H9 (cell line): Measurements from ENCODE around the gene TCEA2. TPM values are rescaled to one million over a fixed set of nuclear protein-coding genes. Genes with fewer than 3 reads are reported as not detected.

Experiments
- DNase-seq: peaks from one replicate; pipeline ENCODE4 v3.0.0-alpha.2; 2017
- H2AFZ ChIP-seq: one replicate; pipeline ENCODE4 v1.6.1; 2013; ENCODE audit warnings: mild to moderate bottlenecking, low read length, control low read depth, moderate library complexity
- H2AK5ac ChIP-seq: 2 replicates; pipeline ENCODE4 v1.6.1; 2013; ENCODE audit warnings: low read length, control low read depth, mixed read lengths; ENCODE audit not compliant: insufficient read length
- H2BK120ac ChIP-seq: one replicate; pipeline ENCODE4 v1.6.1; 2013; ENCODE audit warnings: low read depth, mild to moderate bottlenecking, low read length, control low read depth, inconsistent platforms; ENCODE audit not compliant: poor library complexity, severe bottlenecking
- H2BK12ac ChIP-seq: 2 replicates; pipeline ENCODE4 v1.6.1; 2013; ENCODE audit warnings: low read length, control low read depth, mixed read lengths, low read depth; ENCODE audit not compliant: insufficient read length
- H2BK15ac ChIP-seq: 2 replicates; pipeline ENCODE4 v1.6.1; 2013; ENCODE audit warnings: low read depth, low read length, control low read depth
- H2BK20ac ChIP-seq: one replicate; pipeline ENCODE4 v1.6.1; 2013; ENCODE audit warnings: low read depth, mild to moderate bottlenecking, low read length, control low read depth, inconsistent platforms; ENCODE audit not compliant: poor library complexity, severe bottlenecking
- H2BK5ac ChIP-seq: 2 replicates; pipeline ENCODE4 v1.6.1; 2013; ENCODE audit warnings: low read length, control low read depth, mixed read lengths; ENCODE audit not compliant: insufficient read length
- H3K14ac ChIP-seq: 2 replicates; pipeline ENCODE4 v1.6.1; 2013; ENCODE audit warnings: low read length, control low read depth; ENCODE audit not compliant: insufficient read depth
- H3K18ac ChIP-seq: 2 replicates; pipeline ENCODE4 v1.6.1; 2013; ENCODE audit warnings: low read depth, mild to moderate bottlenecking, mixed read lengths, low read length, control low read depth; ENCODE audit not compliant: insufficient read length
- H3K23ac ChIP-seq: 2 replicates; pipeline ENCODE4 v1.6.1; 2013; ENCODE audit warnings: low read length, control low read depth, mixed read lengths, low read depth; ENCODE audit not compliant: insufficient read length
- H3K23me2 ChIP-seq: 2 replicates; pipeline ENCODE4 v1.6.1; 2013; ENCODE audit warnings: low read depth, mild to moderate bottlenecking, mixed read lengths, low read length, control low read depth; ENCODE audit not compliant: insufficient read length, poor library complexity, severe bottlenecking
- H3K27ac ChIP-seq: 2 replicates; pipeline ENCODE4 v1.5.1; 2013; ENCODE audit warnings: low read length, control low read depth, mixed read lengths, low read depth; ENCODE audit not compliant: insufficient read length
- H3K27me3 ChIP-seq: 2 replicates; pipeline ENCODE4 v1.6.1; 2013; ENCODE audit warnings: low read length, control low read depth, inconsistent platforms; ENCODE audit not compliant: insufficient read depth
- H3K4ac ChIP-seq: 2 replicates; pipeline ENCODE4 v1.6.1; 2013; ENCODE audit warnings: low read depth, mild to moderate bottlenecking, control low read depth, inconsistent platforms, low read length, moderate library complexity
- H3K4me1 ChIP-seq: 2 replicates; pipeline ENCODE4 v1.6.1; 2013; ENCODE audit warnings: low read length, control low read depth, inconsistent platforms; ENCODE audit not compliant: insufficient read depth
- H3K4me2 ChIP-seq: 2 replicates; pipeline ENCODE4 v1.6.1; 2013; ENCODE audit warnings: low read length, control low read depth, mixed read lengths; ENCODE audit not compliant: insufficient read length, insufficient read depth
- H3K56ac ChIP-seq: 2 replicates; pipeline ENCODE4 v1.6.1; 2013; ENCODE audit warnings: low read depth, mild to moderate bottlenecking, mixed read lengths, low read length, control low read depth; ENCODE audit not compliant: insufficient read length
- H3K79me1 ChIP-seq: 2 replicates; pipeline ENCODE4 v1.6.1; 2013; ENCODE audit warnings: low read depth, mild to moderate bottlenecking, moderate library complexity, low read length, control low read depth, inconsistent platforms; ENCODE audit not compliant: insufficient read depth, poor library complexity, severe bottlenecking
- H3K79me2 ChIP-seq: 2 replicates; pipeline ENCODE4 v1.6.1; 2013; ENCODE audit warnings: low read length, control low read depth, inconsistent platforms; ENCODE audit not compliant: insufficient read depth
- H3K9ac ChIP-seq: 2 replicates; pipeline ENCODE4 v1.6.1; 2013; ENCODE audit warnings: low read length, control low read depth, mixed read lengths; ENCODE audit not compliant: insufficient read length; ENCODE audit errors: extremely low read depth
- H3K9me3 ChIP-seq: one replicate; pipeline ENCODE4 v1.6.1; 2013; ENCODE audit warnings: low read depth, low read length, inconsistent platforms; ENCODE audit not compliant: control insufficient read depth
- H3T11ph ChIP-seq: one replicate; pipeline ENCODE4 v1.6.1; 2013; ENCODE audit warnings: mild to moderate bottlenecking, low read length, control low read depth, inconsistent platforms
- H4K20me1 ChIP-seq: one replicate; pipeline ENCODE4 v1.6.1; 2013; ENCODE audit not compliant: control insufficient read depth, insufficient read length, insufficient read depth
- H4K5ac ChIP-seq: 2 replicates; pipeline ENCODE4 v1.6.1; 2013; ENCODE audit warnings: low read depth, mild to moderate bottlenecking, mixed read lengths, low read length, control low read depth; ENCODE audit not compliant: insufficient read length
- H4K8ac ChIP-seq: replicated peaks from 2 replicates; pipeline ENCODE4 v1.6.1; 2013; ENCODE audit warnings: low read length, control low read depth, mixed read lengths, low read depth; ENCODE audit not compliant: insufficient read length
- H4K91ac ChIP-seq: 2 replicates; pipeline ENCODE4 v1.6.1; 2013; ENCODE audit warnings: low read depth, mild to moderate bottlenecking, moderate library complexity, mixed read lengths, low read length, control low read depth; ENCODE audit not compliant: insufficient read length
- H3K27ac Mint-ChIP-seq, 3 experiments: 2 replicates in 2 of 3; 3 replicates in 1 of 3; pipeline ENCODE4 v1.8.0; 2020 to 2021; ENCODE audit warnings: mixed read lengths in 3 of 3, mild to moderate bottlenecking in 1 of 3, moderate library complexity in 1 of 3
- H3K27me3 Mint-ChIP-seq: 2 replicates; pipeline ENCODE4 v1.8.0; 2021; ENCODE audit warnings: low read depth, mild to moderate bottlenecking, moderate library complexity, mixed read lengths
- H3K36me3 Mint-ChIP-seq, 3 experiments: 2 replicates in 2 of 3; 3 replicates in 1 of 3; pipeline ENCODE4 v1.8.0; 2020 to 2021; ENCODE audit warnings: low read depth in 3 of 3, mixed read lengths in 3 of 3; ENCODE audit not compliant: insufficient read depth in 1 of 3
- H3K4me1 Mint-ChIP-seq, 2 experiments: 2 replicates each; pipeline ENCODE4 v1.8.0; 2020; ENCODE audit warnings: mixed read lengths in 2 of 2
- H3K4me3 Mint-ChIP-seq, 2 experiments: 2 replicates in 1 of 2; 3 replicates in 1 of 2; pipeline ENCODE4 v1.8.0; 2020 to 2021; ENCODE audit warnings: mild to moderate bottlenecking in 2 of 2, mixed read lengths in 2 of 2, moderate library complexity in 1 of 2
- H3K9me3 Mint-ChIP-seq, 2 experiments: 2 replicates in 1 of 2; 3 replicates in 1 of 2; pipeline ENCODE4 v1.8.0; 2020; ENCODE audit warnings: mild to moderate bottlenecking in 2 of 2, mixed read lengths in 2 of 2, moderate library complexity in 1 of 2
- WGBS: extraction: QIAGEN DNeasy Blood & Tissue Kit; methylation state at CpG from one replicate; pipeline ENCODE4 v1.1.7; 2013; ENCODE audit warnings: missing lambda C conversion rate, low lambda C conversion rate, mixed read lengths; ENCODE audit not compliant: insufficient read length; ENCODE audit errors: extremely low coverage; 5-methylcytosine and 5-hydroxymethylcytosine counted together
- total RNA-seq: library from RNA; stranded (reverse); gene quantifications from 2 replicates; pipeline ENCODE4 v1.2.1, GENCODE V29; 2021
- TF ChIP-seq, protein P1 (sequence below): fragments of 200-600 bp; sonication (generic); conservative IDR thresholded peaks from 3 replicates; pipeline ENCODE4 v1.8.0; 2021; ENCODE audit warnings: antibody characterized with exemption, mild to moderate bottlenecking

Gene TCEA2
- total RNA-seq, 1 experiment from 2014 or later = 51.7 TPM

GRCh38 chr20:64067005-64067632 is 4.1 kb downstream of the TCEA2 start:
- Histone ChIP-seq H2BK15ac (no peak overlapping the region), H3K56ac (no peak overlapping the region), H4K5ac (no peak overlapping the region), H2BK120ac (no peak overlapping the region), H2BK12ac (no peak overlapping the region), H4K91ac (no peak overlapping the region), H3K9me3 (no peaks in the 10 kb centered on the region), H3K4me2 (no peak overlapping the region), H3K23me2 (peaks cover 6% of the 10 kb centered on the region), H3K27ac (no peak overlapping the region), H3T11ph (no peak overlapping the region), H3K27me3 (no peaks in the 10 kb centered on the region), H3K4me1 (peaks cover 1% of the 10 kb centered on the region; the same call in 1 of the 2 replicates), H3K18ac (no peak overlapping the region), H4K20me1 (no peaks in the 10 kb centered on the region), H2AFZ (no peak overlapping the region), H2BK5ac (no peak overlapping the region), H2AK5ac (no peak overlapping the region), H3K9ac (no peak overlapping the region), H4K8ac (no peak overlapping the region), H3K23ac (no peak overlapping the region), H3K4ac (no peak overlapping the region), H2BK20ac (no peak overlapping the region), H3K79me1 (no peaks in the 10 kb centered on the region), H3K79me2 (no peaks in the 10 kb centered on the region), H3K14ac (no peak overlapping the region)
- peaks cover 1% of the 10 kb centered on the region for H3K27me3 Mint-ChIP-seq
- peak overlapping the region; percentile 56 to 87 (median 76); a peak in 5 of 7 replicates for H3K27ac Mint-ChIP-seq
- WGBS = no CpG with 5 or more reads among the region's 6 CpGs
- H3K4me3 Mint-ChIP-seq = peak overlapping the region in 1 of 2 experiments; percentile 30; a peak in 1 of 5 replicates
- TF ChIP-seq, protein P1, sequence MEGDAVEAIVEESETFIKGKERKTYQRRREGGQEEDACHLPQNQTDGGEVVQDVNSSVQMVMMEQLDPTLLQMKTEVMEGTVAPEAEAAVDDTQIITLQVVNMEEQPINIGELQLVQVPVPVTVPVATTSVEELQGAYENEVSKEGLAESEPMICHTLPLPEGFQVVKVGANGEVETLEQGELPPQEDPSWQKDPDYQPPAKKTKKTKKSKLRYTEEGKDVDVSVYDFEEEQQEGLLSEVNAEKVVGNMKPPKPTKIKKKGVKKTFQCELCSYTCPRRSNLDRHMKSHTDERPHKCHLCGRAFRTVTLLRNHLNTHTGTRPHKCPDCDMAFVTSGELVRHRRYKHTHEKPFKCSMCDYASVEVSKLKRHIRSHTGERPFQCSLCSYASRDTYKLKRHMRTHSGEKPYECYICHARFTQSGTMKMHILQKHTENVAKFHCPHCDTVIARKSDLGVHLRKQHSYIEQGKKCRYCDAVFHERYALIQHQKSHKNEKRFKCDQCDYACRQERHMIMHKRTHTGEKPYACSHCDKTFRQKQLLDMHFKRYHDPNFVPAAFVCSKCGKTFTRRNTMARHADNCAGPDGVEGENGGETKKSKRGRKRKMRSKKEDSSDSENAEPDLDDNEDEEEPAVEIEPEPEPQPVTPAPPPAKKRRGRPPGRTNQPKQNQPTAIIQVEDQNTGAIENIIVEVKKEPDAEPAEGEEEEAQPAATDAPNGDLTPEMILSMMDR = no peak
- peaks cover 0 to 3% (median 0%) of the 10 kb centered on the region in 3 experiments; a peak in 2 of 7 replicates for H3K36me3 Mint-ChIP-seq
- H3K4me1 Mint-ChIP-seq = peaks cover 26 to 39% of the 10 kb centered on the region in 2 experiments
- no peaks in the 10 kb centered on the region for H3K9me3 Mint-ChIP-seq
- no peak for DNase-seq
